Measurements from ENCODE around the gene HSBP1L1. TPM values are rescaled to one million over a fixed set of nuclear protein-coding genes. Genes with fewer than 3 reads are reported as not detected.

The HSBP1L1 gene
- total RNA-seq, 4 donors from 2014 or later: 34.7 to 77.3 (median 62.2) TPM

- H3K4me3 ChIP-seq (ENCODE audit: low read depth, poor library complexity, severe bottlenecking): no peak overlapping the region
- WGBS, 2 donors: 81% methylated on average over 16 of the region's 16 CpGs
- no peak for TF ChIP-seq CTCF (IDR thresholded peaks at IDR 0.05)
- no peak for TF ChIP-seq POLR2A (IDR thresholded peaks at IDR 0.05)
- intact Hi-C loops (cut with DNase I; ENCODE audit: low total_unique reads): no loop called here
- DNase-seq (ENCODE audit: low spot score in 2 of 2): no peak
These were observed 3.4 kb upstream of the HSBP1L1 start for GRCh38 chr18:79960921-79961526.

- H3K4me3 ChIP-seq (ENCODE audit: low read depth, poor library complexity, severe bottlenecking): no peak overlapping the region
- DNase-seq (ENCODE audit: low spot score in 2 of 2): no peak
- intact Hi-C loops (cut with DNase I; ENCODE audit: low total_unique reads): no loop called here
- no peak for TF ChIP-seq POLR2A (IDR thresholded peaks at IDR 0.05)
- TF ChIP-seq CTCF (IDR thresholded peaks at IDR 0.05): no peak
- 48 to 63% methylated on average over 28 to 29 of the region's 29 CpGs for WGBS, 2 donors
These were observed 2.7 kb upstream of the HSBP1L1 start for GRCh38 chr18:79961527-79962291.

- intact Hi-C loops (cut with DNase I; ENCODE audit: low total_unique reads): no loop called here
- no peak for DNase-seq (ENCODE audit: low spot score in 2 of 2)
- 32 to 62% methylated on average over 10 of the region's 10 CpGs for WGBS, 2 donors
- no peak overlapping the region for H3K4me3 ChIP-seq (ENCODE audit: low read depth, poor library complexity, severe bottlenecking)
- TF ChIP-seq CTCF (IDR thresholded peaks at IDR 0.05) (no peak), POLR2A (IDR thresholded peaks at IDR 0.05) (no peak)
These were observed 2.1 kb upstream of the HSBP1L1 start for GRCh38 chr18:79962311-79962710.

- WGBS, 2 donors: 85 to 88% methylated on average over 30 of the region's 30 CpGs
- H3K4me3 ChIP-seq (ENCODE audit: low read depth, poor library complexity, severe bottlenecking): no peak overlapping the region
- intact Hi-C loops (cut with DNase I; ENCODE audit: low total_unique reads): no loop called here
- TF ChIP-seq POLR2A (IDR thresholded peaks at IDR 0.05): no peak
- TF ChIP-seq CTCF (IDR thresholded peaks at IDR 0.05): no peak
- DNase-seq (ENCODE audit: low spot score in 2 of 2): no peak
These were observed 1.4 kb upstream of the HSBP1L1 start for GRCh38 chr18:79962835-79963657.

GRCh38 chr18:79963658-79964329 is 649 bp upstream of the HSBP1L1 start:
- H3K4me3 ChIP-seq (ENCODE audit: low read depth, poor library complexity, severe bottlenecking): no peak overlapping the region
- intact Hi-C loops (cut with DNase I; ENCODE audit: low total_unique reads): no loop called here
- DNase-seq (ENCODE audit: low spot score in 2 of 2): no peak
- TF ChIP-seq POLR2A (IDR thresholded peaks at IDR 0.05): no peak
- TF ChIP-seq CTCF (IDR thresholded peaks at IDR 0.05): no peak
- 80 to 90% methylated on average over 26 to 30 of the region's 30 CpGs for WGBS, 2 donors
